ENCODE measurements around the gene PLEKHA7. TPM values are rescaled to one million over a fixed set of nuclear protein-coding genes. Genes with fewer than 3 reads are reported as not detected.
A peak's percentile ranks its signal among the peaks of the same experiment; 100 is the strongest.

PLEKHA7 gene
- polyA plus RNA-seq, 1 experiment: 0.05 TPM

DNA sequence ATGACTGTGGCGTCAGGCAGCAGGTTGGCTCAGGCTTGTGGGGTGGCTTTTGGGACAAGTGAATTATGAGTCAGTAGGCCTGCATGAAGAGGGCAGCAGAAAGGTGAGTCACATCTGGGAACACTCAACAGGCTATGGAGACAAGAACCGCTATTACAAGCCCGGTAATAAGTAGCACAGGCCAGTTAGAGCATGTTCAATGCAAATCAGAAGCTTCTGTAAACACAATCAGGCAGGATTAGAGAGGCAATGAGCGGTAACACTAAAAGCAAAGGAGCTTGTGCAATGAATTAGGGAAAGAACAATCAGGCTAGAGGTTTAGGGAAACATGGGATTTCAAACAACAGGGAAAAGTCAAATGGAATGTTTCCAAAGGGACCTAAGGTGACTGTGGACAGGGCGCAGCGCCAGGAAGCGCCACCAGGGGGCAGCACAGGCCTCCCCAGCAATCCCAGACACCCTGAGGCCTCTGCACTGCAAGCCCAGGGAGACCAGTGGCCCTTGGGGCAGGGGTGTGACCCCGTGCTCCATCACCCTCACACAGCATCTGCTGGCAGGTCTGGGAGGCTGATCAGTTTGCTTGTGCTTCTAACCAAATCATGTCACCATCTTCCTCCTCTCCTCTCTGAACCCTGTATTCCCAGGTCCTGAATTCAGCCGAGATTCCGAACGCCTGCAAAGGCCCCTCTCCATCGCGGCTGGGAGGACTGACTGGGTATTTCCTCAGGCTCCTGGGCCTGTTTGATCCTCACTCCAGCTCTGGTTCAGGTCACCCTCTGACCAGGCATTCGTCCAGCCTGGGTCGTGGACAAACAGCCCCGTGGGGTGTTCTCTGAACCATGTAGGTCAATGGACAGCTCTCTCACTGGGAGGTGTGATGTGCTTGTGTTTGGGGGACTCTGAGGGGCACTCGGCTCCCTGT lies 225.8 kb downstream of the PLEKHA7 start:
- Histone ChIP-seq H3K9me3 (ENCODE audit: control insufficient read depth, insufficient read depth, low read length) (no peaks in the 10 kb centered on the region), H3K4me3 (ENCODE audit: low read depth, low read length) (no peak overlapping the region), H3K27me3 (ENCODE audit: control insufficient read depth, insufficient read depth, low read length) (peaks cover 2% of the 10 kb centered on the region), H3K27ac (ENCODE audit: low read depth, low read length) (no peak overlapping the region)
- ChIA-PET CTCF (interaction anchor here (0.5 to 6.8 kb wide), 28 partner anchors 9 to 1547 kb away, joined by 3 to 105 read pairs (median 4); partner anchors contain the start of gene C11orf58), POLR2A (no interaction called here)
- DNase-seq (ENCODE audit: low read depth, low spot score): peak; percentile 30
- TF ChIP-seq, protein P1, sequence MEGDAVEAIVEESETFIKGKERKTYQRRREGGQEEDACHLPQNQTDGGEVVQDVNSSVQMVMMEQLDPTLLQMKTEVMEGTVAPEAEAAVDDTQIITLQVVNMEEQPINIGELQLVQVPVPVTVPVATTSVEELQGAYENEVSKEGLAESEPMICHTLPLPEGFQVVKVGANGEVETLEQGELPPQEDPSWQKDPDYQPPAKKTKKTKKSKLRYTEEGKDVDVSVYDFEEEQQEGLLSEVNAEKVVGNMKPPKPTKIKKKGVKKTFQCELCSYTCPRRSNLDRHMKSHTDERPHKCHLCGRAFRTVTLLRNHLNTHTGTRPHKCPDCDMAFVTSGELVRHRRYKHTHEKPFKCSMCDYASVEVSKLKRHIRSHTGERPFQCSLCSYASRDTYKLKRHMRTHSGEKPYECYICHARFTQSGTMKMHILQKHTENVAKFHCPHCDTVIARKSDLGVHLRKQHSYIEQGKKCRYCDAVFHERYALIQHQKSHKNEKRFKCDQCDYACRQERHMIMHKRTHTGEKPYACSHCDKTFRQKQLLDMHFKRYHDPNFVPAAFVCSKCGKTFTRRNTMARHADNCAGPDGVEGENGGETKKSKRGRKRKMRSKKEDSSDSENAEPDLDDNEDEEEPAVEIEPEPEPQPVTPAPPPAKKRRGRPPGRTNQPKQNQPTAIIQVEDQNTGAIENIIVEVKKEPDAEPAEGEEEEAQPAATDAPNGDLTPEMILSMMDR (IDR thresholded peaks at IDR 0.05; ENCODE audit: low read depth, low read length): peak; percentile 97

DNA sequence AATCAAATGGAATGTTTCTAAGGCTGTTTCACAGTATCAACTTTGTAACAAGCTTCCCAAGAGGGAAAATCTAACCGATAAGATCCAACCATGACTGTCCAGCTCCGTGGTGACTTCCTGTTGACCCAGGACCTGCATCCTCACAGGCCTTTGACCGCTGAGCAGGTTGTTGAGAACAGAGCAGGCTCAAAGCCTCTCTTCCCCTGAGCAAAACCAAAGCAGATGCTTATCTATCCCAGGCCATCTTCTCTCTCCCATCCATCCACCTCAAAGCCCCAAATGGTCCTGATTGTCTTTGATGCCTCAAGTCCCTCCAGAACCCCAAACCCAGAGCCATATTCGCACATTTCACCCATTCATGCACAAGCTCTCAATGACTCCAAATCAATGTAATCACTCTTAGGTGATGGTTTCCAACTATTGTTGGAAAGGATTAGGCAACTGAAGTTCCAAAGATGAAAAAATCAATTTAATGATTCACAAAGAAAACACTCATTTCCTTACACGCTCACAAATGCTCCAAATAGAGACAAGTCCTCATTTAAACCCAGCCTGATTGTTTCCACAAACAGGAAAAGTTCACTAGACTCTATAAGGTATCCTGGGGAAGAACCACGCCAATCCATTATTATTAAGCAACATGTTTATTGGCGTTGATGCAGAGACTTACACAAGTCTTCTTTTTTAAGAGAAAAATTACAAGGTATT lies 227.0 kb downstream of the PLEKHA7 start:
- Histone ChIP-seq H3K4me3 (ENCODE audit: low read depth, low read length) (no peak overlapping the region), H3K27me3 (ENCODE audit: control insufficient read depth, insufficient read depth, low read length) (peaks cover 2% of the 10 kb centered on the region), H3K9me3 (ENCODE audit: control insufficient read depth, insufficient read depth, low read length) (no peaks in the 10 kb centered on the region), H3K27ac (ENCODE audit: low read depth, low read length) (no peak overlapping the region)
- TF ChIP-seq, protein P1 (IDR thresholded peaks at IDR 0.05; ENCODE audit: low read depth, low read length): no peak
- CTCF ChIA-PET: interaction anchor here (0.7 to 6.8 kb wide), 17 partner anchors 14 to 1506 kb away, joined by 3 to 105 read pairs (median 6); partner anchors contain the start of gene C11orf58
- no peak for DNase-seq (ENCODE audit: low read depth, low spot score)
- POLR2A ChIA-PET: no interaction called here

DNA sequence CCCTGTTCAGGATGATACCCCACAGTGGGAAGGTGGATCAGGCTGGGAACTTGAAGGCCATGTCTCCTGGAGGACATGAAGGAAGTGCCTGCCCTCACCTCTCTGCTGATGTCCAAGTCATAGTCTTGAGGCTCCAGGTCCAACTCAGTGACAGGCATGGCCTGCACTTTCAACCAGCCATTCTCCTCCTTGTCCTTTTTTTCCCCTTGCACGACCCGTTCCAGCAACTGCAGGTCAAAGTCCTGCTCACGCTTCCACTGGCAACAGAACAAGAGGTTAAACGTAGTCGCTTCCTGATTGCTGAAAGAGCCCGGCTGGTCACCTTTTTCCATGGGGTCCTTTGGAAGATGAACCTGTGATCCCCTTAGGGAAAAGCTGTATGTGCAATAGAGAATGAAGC lies 228.1 kb downstream of the PLEKHA7 start:
- no peak overlapping the region for H3K27ac ChIP-seq (ENCODE audit: low read depth, low read length)
- DNase-seq (ENCODE audit: low read depth, low spot score): no peak
- H3K4me3 ChIP-seq (ENCODE audit: low read depth, low read length): no peak overlapping the region
- H3K9me3 ChIP-seq (ENCODE audit: control insufficient read depth, insufficient read depth, low read length): no peaks in the 10 kb centered on the region
- H3K27me3 ChIP-seq (ENCODE audit: control insufficient read depth, insufficient read depth, low read length): peaks cover 2% of the 10 kb centered on the region
- ChIA-PET CTCF (interaction anchor here (0.7 to 6.8 kb wide), 29 partner anchors 9 to 1173 kb away, joined by 3 to 105 read pairs (median 5); no protein-coding TSS in a partner anchor), POLR2A (no interaction called here)
- TF ChIP-seq, protein P1 (IDR thresholded peaks at IDR 0.05; ENCODE audit: low read depth, low read length): no peak

DNA sequence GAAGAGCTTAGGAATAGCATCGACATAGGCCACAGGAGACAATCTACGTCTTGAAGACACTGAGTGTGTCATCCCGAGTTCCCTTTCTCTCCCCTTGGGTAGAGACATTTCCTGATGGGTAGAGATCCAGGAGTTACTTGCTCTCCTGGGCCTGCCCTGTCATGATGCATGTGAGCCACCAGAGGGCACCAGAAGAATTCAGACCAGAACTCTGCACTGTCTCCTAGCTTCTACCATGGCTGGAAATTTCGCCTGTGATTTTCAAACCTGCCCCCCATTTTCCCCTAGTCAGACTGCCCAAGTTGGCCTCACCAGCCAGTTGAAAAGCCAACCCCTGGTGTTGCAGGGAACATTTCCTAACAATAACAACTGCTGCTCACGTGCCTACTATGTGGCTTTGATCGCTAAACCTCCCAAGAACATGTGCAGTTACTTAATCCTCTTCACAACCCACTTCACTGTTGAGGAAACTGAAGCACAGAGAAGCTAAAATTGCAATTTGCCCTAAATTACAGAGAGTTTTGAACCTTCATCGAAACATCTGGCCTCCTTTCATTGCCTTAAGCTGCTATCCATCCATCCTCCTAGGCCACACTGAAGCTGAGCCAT lies 228.6 kb downstream of the PLEKHA7 start:
- CTCF ChIA-PET: interaction anchor here (0.6 to 6.8 kb wide), 36 partner anchors 9 to 1466 kb away, joined by 3 to 105 read pairs (median 4); no protein-coding TSS in a partner anchor
- POLR2A ChIA-PET: no interaction called here

More for the DNA sequence above, 228.6 kb downstream of the PLEKHA7 start:
- peak; percentile 59 for DNase-seq (ENCODE audit: low read depth, low spot score)
- H3K9me3 ChIP-seq (ENCODE audit: control insufficient read depth, insufficient read depth, low read length): no peaks in the 10 kb centered on the region
- no peak overlapping the region for H3K4me3 ChIP-seq (ENCODE audit: low read depth, low read length)
- no peak overlapping the region for H3K27ac ChIP-seq (ENCODE audit: low read depth, low read length)
- H3K27me3 ChIP-seq (ENCODE audit: control insufficient read depth, insufficient read depth, low read length): peaks cover 2% of the 10 kb centered on the region
- TF ChIP-seq, protein P1 (IDR thresholded peaks at IDR 0.05; ENCODE audit: low read depth, low read length): peak; percentile 94

All from AG04450 (cell line).